ENCODE data around the gene CDH3.

DNA sequence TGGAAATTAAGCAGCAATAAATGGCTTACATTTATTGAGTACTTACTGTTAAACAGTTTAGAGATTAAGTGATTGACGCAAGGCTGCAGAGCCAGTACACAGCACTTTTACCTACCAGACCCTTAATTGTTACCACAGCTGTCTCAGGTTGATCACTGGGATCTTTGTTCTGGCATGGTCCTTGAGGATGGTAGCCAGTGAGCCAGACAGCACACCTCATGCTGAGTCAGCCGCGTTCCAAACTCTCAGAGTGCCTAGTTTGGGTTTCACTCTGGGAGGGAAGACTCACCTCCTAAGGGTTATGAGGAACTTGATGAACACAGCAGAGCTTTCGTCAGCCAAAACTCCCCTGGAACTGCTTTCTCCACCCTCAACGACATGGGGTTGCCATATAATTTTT lies 20.4 kb downstream of the CDH3 start:
- TF ChIP-seq POLR2A (IDR thresholded peaks at IDR 0.05) = no peak
- TF ChIP-seq, protein P1, sequence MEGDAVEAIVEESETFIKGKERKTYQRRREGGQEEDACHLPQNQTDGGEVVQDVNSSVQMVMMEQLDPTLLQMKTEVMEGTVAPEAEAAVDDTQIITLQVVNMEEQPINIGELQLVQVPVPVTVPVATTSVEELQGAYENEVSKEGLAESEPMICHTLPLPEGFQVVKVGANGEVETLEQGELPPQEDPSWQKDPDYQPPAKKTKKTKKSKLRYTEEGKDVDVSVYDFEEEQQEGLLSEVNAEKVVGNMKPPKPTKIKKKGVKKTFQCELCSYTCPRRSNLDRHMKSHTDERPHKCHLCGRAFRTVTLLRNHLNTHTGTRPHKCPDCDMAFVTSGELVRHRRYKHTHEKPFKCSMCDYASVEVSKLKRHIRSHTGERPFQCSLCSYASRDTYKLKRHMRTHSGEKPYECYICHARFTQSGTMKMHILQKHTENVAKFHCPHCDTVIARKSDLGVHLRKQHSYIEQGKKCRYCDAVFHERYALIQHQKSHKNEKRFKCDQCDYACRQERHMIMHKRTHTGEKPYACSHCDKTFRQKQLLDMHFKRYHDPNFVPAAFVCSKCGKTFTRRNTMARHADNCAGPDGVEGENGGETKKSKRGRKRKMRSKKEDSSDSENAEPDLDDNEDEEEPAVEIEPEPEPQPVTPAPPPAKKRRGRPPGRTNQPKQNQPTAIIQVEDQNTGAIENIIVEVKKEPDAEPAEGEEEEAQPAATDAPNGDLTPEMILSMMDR (IDR thresholded peaks at IDR 0.05) = no peak
- TF ChIP-seq EP300 (IDR thresholded peaks at IDR 0.05; ENCODE audit: low read depth) = no peak

Measured in transverse colon (tissue), 3 donors.